Measurements from ENCODE around the gene FAM193B.

DNA sequence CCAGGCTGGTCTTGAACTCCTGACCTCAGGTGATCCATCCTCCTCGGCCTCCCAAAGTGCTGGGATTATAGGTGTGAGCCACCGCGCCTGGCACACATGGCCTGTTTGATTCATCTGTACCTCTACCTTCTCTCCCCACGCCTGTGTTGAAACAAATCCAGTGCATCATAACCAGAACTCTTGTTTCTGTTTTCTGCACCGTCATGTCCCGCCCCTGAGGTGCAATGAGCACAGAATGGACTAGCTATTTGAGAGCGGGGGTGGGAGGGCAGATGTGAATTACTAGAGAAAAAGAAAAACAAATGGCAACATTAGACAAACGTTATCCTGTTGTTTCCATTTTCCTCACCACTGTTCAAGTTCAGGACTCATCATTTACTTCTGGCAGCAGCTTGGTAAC lies 10.7 kb upstream of the FAM193B start:
- no peak for TF ChIP-seq POLR2AphosphoS5 (IDR thresholded peaks at IDR 0.05; ENCODE audit: insufficient read depth in 1 of 2, low read depth in 1 of 2)
- TF ChIP-seq, protein P1, sequence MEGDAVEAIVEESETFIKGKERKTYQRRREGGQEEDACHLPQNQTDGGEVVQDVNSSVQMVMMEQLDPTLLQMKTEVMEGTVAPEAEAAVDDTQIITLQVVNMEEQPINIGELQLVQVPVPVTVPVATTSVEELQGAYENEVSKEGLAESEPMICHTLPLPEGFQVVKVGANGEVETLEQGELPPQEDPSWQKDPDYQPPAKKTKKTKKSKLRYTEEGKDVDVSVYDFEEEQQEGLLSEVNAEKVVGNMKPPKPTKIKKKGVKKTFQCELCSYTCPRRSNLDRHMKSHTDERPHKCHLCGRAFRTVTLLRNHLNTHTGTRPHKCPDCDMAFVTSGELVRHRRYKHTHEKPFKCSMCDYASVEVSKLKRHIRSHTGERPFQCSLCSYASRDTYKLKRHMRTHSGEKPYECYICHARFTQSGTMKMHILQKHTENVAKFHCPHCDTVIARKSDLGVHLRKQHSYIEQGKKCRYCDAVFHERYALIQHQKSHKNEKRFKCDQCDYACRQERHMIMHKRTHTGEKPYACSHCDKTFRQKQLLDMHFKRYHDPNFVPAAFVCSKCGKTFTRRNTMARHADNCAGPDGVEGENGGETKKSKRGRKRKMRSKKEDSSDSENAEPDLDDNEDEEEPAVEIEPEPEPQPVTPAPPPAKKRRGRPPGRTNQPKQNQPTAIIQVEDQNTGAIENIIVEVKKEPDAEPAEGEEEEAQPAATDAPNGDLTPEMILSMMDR (IDR thresholded peaks at IDR 0.05), result no peak

All from vagina (tissue), 2 donors.